BJ (cell line): ENCODE results near the gene RAB7A. TPM values are rescaled to one million over a fixed set of nuclear protein-coding genes. Genes with fewer than 3 reads are reported as not detected.
"Not testable (repeated sequence)": the region's sequence is repeated elsewhere in the genome, so short reads cannot be mapped to it uniquely, and the experiment has no call there.

Source experiments
- CTCF ChIA-PET: fragments of 350-600 bp; formaldehyde crosslinking; extraction: SDS; loops from one replicate; lab custom pipeline; 2021; ENCODE audit warnings: antibody characterized with exemption, inconsistent platforms; lab: Yijun Ruan, JAX
- POLR2A ChIA-PET: fragments of 300-600 bp; sonication (Branson Sonifier 250); formaldehyde crosslinking; extraction: SDS; loops from one replicate; lab custom pipeline; 2021; ENCODE audit warnings: antibody characterized with exemption; lab: Charles Lee
- DNase-seq: peaks from one replicate; pipeline ENCODE4 v3.0.0-alpha.2; 2011; ENCODE audit warnings: low read depth
- H3K27me3 ChIP-seq: 2 replicates; pipeline ENCODE4 v1.6.0; 2011; ENCODE audit warnings: low read length; ENCODE audit not compliant: control insufficient read depth, insufficient read depth
- H3K36me3 ChIP-seq: 2 replicates; pipeline ENCODE4 v1.5.1; 2011; ENCODE audit warnings: low read length; ENCODE audit not compliant: control insufficient read depth, insufficient read depth
- H3K4me3 ChIP-seq: 2 replicates; pipeline ENCODE4 v1.5.1; 2011; ENCODE audit warnings: low read depth, mild to moderate bottlenecking, control low read depth, low read length
- polyA plus RNA-seq: library from polyadenylated mRNA; depleted of rRNA; stranded (reverse); fragments of >200 nt; gene quantifications from 2 replicates; pipeline ENCODE4 v1.2.3, GENCODE V29; 2011
- TF ChIP-seq, protein P1 (sequence below): IDR thresholded peaks from 2 replicates; pipeline ENCODE4 v1.5.1; 2011; ENCODE audit warnings: low read depth, mild to moderate bottlenecking, control low read depth, inconsistent platforms, low read length, moderate library complexity; ENCODE audit not compliant: insufficient read depth

RAB7A gene
- polyA plus RNA-seq, 1 experiment: 202 TPM

DNA sequence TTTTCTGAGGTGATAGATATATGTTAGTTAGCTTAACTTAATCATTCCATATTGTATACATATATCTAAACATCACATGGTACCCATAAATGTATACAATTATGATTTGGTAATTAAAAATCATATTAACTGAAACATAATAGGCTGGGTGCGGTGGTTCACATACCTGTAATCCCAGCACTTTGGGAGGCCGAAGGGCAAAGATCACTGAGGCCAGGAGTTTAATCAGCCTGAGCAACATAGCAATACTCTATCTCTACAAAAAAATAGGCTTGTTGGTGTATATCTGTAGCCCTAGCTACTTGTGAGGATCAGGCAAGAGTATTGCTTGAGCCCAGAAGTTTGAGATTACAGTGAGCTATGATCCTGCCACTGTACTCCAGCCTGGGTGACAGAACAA, 20.9 kb downstream of the RAB7A start:
- Histone ChIP-seq H3K36me3 (peaks cover 8% of the 10 kb centered on the region), H3K27me3 (no peaks in the 10 kb centered on the region), H3K4me3 (no peak overlapping the region)
- no peak for DNase-seq
- POLR2A ChIA-PET: no interaction called here
- CTCF ChIA-PET: interaction anchor here (1.8 kb wide), 1 partner anchor 66 kb away, joined by 7 read pairs; no protein-coding TSS in a partner anchor
- TF ChIP-seq, protein P1, sequence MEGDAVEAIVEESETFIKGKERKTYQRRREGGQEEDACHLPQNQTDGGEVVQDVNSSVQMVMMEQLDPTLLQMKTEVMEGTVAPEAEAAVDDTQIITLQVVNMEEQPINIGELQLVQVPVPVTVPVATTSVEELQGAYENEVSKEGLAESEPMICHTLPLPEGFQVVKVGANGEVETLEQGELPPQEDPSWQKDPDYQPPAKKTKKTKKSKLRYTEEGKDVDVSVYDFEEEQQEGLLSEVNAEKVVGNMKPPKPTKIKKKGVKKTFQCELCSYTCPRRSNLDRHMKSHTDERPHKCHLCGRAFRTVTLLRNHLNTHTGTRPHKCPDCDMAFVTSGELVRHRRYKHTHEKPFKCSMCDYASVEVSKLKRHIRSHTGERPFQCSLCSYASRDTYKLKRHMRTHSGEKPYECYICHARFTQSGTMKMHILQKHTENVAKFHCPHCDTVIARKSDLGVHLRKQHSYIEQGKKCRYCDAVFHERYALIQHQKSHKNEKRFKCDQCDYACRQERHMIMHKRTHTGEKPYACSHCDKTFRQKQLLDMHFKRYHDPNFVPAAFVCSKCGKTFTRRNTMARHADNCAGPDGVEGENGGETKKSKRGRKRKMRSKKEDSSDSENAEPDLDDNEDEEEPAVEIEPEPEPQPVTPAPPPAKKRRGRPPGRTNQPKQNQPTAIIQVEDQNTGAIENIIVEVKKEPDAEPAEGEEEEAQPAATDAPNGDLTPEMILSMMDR: no peak

DNA sequence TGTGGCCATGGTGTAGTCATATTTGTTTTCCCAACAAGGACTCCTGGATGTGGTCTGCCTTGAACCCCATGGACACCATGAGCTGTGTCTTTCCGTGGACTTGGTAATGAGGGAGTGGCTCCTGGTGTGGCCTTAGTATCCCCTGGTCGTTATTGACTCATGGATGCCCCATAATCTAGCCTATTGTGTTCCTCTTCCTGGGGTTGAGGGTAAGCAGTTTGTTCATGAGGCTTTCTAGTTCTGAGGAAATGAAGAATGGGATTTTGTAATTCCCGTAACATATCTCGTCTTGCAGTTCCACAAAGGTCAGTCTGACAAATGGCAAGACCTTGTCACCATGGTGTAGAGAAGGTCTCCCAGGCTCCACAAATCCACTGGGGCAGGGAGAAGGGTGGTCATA, 22.6 kb downstream of the RAB7A start:
- no peak for DNase-seq
- CTCF ChIA-PET: interaction anchor here (0.9 to 1.1 kb wide), 3 partner anchors 20 to 68 kb away, joined by 3 read pairs; no protein-coding TSS in a partner anchor
- TF ChIP-seq, protein P1: no peak
- H3K27me3 ChIP-seq: no peaks in the 10 kb centered on the region
- POLR2A ChIA-PET: no interaction called here
- no peak overlapping the region for H3K4me3 ChIP-seq
- peaks cover 4% of the 10 kb centered on the region for H3K36me3 ChIP-seq

DNA sequence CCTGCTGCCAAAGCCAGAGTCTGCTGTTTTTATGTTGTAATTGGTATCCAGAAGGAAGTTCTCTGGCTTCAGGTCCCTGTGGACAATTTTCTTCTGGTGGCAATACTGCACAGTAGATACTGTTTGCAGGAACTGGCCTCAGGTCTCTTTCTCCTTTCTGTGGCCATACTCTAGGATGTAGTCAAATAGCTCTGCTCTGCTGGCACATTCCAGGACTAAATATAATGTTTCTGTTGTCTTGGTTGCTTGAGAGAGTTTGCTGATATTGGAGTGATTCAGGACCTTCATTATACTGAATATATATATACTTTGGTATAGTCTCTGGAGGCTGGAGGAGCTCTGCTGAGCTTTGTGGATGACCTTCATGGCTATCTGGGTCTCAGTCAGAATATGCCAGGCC, 23.1 kb downstream of the RAB7A start:
- POLR2A ChIA-PET: no interaction called here
- H3K36me3 ChIP-seq: peaks cover 4% of the 10 kb centered on the region
- H3K27me3 ChIP-seq: no peaks in the 10 kb centered on the region
- CTCF ChIA-PET: interaction anchor here (0.9 to 1.1 kb wide), 3 partner anchors 20 to 69 kb away, joined by 3 read pairs; no protein-coding TSS in a partner anchor
- DNase-seq: no peak
- H3K4me3 ChIP-seq: no peak overlapping the region
- TF ChIP-seq, protein P1: no peak

DNA sequence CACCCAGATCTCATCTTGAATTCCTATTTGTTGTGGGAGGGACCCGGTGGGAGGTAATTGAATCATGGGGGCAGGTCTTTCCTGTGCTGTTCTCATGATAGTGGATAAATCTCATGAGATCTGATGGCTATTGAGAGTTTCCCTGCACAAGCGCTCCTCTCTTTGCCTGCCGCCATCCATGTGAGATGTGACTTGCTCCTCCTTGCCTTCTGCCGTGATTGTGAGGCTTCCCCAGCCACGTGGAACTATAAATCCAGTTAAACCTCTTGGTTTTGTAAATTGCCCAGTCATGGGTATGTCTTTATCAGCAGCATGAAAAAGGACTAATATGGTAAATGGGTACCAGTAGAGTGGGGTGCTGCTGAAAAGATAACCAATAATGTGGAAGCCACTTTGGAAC, 23.6 kb downstream of the RAB7A start:
- H3K36me3 ChIP-seq, H3K27me3 ChIP-seq, POLR2A ChIA-PET, H3K4me3 ChIP-seq, DNase-seq: not testable (repeated sequence)
- CTCF ChIA-PET: interaction anchor here (0.9 to 1.1 kb wide), 3 partner anchors 21 to 69 kb away, joined by 3 read pairs; no protein-coding TSS in a partner anchor

DNA sequence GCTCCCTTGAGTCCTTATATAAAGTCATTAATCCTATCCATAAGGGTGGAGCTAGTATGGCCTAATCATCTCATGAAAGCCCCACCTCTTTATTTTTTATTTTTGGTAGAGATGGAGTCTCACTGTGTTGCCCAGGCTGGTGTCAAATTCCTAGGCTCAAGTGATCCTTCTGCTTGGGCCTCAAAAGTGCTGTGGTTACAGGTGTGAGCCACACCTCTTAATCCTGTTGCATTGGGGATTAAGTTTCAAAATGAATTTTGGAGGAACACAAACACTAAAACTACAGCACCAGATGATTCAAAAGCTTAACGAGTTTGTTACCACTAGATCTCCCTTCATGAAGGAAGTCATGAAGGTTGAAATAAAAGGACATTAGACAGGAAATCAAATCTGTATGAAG, 27.7 kb downstream of the RAB7A start:
- Histone ChIP-seq H3K27me3 (no peaks in the 10 kb centered on the region), H3K36me3 (peaks cover 2% of the 10 kb centered on the region; the same call in 1 of the 2 replicates), H3K4me3 (no peak overlapping the region)
- CTCF ChIA-PET: interaction anchor here (1.0 kb wide), 1 partner anchor 73 kb away, joined by 3 read pairs; no protein-coding TSS in a partner anchor
- TF ChIP-seq, protein P1: no peak
- DNase-seq: no peak
- POLR2A ChIA-PET: no interaction called here

DNA sequence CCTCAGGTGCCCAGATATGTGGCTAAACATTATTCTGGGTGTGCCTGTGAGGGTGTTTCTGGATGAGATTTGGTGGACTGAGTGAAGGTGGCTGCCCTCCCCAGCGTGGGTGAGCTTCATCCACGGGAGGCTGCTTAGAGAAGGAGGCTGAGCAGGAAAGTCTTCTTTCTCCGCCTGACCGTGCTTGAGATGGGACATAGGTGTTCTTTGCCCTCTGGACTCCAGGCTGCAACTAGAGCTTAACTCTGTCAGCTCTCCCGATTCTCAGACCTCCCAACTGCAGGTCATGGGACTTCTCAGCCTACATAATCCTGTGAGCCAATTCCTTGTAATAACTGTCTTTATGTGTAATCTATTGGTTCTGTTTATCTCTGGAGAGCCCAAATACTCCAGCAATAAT, 34.1 kb downstream of the RAB7A start:
- Histone ChIP-seq H3K4me3 (no peak overlapping the region), H3K36me3 (peaks cover 1% of the 10 kb centered on the region; the same call in 1 of the 2 replicates), H3K27me3 (no peaks in the 10 kb centered on the region)
- CTCF ChIA-PET: no interaction called here
- DNase-seq: no peak
- POLR2A ChIA-PET: interaction anchor here (0.9 kb wide), 1 partner anchor 91 kb away, joined by 3 read pairs; no protein-coding TSS in a partner anchor
- TF ChIP-seq, protein P1: no peak
